ENCODE results near the gene MYH14. TPM values are rescaled to one million over a fixed set of nuclear protein-coding genes. Genes with fewer than 3 reads are reported as not detected.

Gene MYH14
- total RNA-seq, 1 donor from 2014 or later: 93.9 TPM

DNA sequence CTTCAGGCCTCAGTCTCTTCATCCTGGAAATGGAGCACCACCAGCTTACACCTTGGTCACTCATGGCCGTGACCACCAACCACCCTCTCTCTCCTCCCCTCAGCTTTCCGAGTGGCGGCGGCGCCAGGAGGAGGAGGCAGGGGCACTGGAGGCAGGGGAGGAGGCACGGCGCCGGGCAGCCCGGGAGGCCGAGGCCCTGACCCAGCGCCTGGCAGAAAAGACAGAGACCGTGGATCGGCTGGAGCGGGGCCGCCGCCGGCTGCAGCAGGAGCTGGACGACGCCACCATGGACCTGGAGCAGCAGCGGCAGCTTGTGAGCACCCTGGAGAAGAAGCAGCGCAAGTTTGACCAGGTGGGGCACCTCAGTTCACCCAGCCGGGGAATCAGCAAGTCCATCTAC lies 78.1 kb downstream of the MYH14 start:
- peaks cover 5% of the 10 kb centered on the region for H3K9me3 Mint-ChIP-seq
- H3K4me1 Mint-ChIP-seq (ENCODE audit: unreplicated experiment): no peaks in the 10 kb centered on the region
- H3K36me3 Mint-ChIP-seq: peaks cover 29% of the 10 kb centered on the region
- no peak overlapping the region for H3K27ac Mint-ChIP-seq
- H3K27me3 Mint-ChIP-seq: no peaks in the 10 kb centered on the region
- TF ChIP-seq CTCF (conservative IDR thresholded peaks at IDR 0.05): no peak
- DNase-seq (ENCODE audit: extremely low spot score, unreplicated experiment): no peak
- H3K4me3 Mint-ChIP-seq: no peak overlapping the region

- Mint-ChIP-seq H3K27ac (no peak overlapping the region), H3K4me3 (no peak overlapping the region), H3K9me3 (peaks cover 5% of the 10 kb centered on the region), H3K4me1 (ENCODE audit: unreplicated experiment) (no peaks in the 10 kb centered on the region), H3K36me3 (peaks cover 31% of the 10 kb centered on the region), H3K27me3 (no peaks in the 10 kb centered on the region)
- DNase-seq (ENCODE audit: extremely low spot score, unreplicated experiment): no peak
- no peak for TF ChIP-seq CTCF (conservative IDR thresholded peaks at IDR 0.05)
These were observed 82.4 kb downstream of the MYH14 start for GRCh38 chr19:50285833-50286232.

DNA sequence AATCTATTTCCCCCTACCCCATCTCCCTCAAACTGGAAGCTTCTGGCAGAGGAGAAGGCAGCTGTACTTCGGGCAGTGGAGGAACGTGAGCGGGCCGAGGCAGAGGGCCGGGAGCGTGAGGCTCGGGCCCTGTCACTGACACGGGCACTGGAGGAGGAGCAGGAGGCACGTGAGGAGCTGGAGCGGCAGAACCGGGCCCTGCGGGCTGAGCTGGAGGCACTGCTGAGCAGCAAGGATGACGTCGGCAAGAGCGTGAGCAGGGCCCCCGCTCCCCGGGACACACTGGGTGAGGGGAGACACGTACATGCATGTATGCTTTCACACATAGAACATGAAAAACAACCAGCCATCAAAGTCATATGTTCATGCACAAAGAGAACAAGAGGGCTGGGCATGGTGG lies 83.0 kb downstream of the MYH14 start:
- no peak overlapping the region for H3K4me3 Mint-ChIP-seq
- peaks cover 27% of the 10 kb centered on the region for H3K36me3 Mint-ChIP-seq
- H3K4me1 Mint-ChIP-seq (ENCODE audit: unreplicated experiment): no peaks in the 10 kb centered on the region
- no peak for DNase-seq (ENCODE audit: extremely low spot score, unreplicated experiment)
- H3K27me3 Mint-ChIP-seq: no peaks in the 10 kb centered on the region
- no peak for TF ChIP-seq CTCF (conservative IDR thresholded peaks at IDR 0.05)
- H3K27ac Mint-ChIP-seq: no peak overlapping the region
- peaks cover 5% of the 10 kb centered on the region for H3K9me3 Mint-ChIP-seq

GRCh38 chr19:50287331-50287730 lies 83.9 kb downstream of the MYH14 start:
- no peak for TF ChIP-seq CTCF (conservative IDR thresholded peaks at IDR 0.05)
- no peaks in the 10 kb centered on the region for H3K4me1 Mint-ChIP-seq (ENCODE audit: unreplicated experiment)
- H3K9me3 Mint-ChIP-seq: peaks cover 5% of the 10 kb centered on the region
- H3K36me3 Mint-ChIP-seq: peaks cover 27% of the 10 kb centered on the region
- no peaks in the 10 kb centered on the region for H3K27me3 Mint-ChIP-seq
- no peak for DNase-seq (ENCODE audit: extremely low spot score, unreplicated experiment)
- H3K27ac Mint-ChIP-seq: no peak overlapping the region
- H3K4me3 Mint-ChIP-seq: no peak overlapping the region

GRCh38 chr19:50288954-50289353 lies 85.5 kb downstream of the MYH14 start:
- Mint-ChIP-seq H3K4me1 (ENCODE audit: unreplicated experiment) (no peaks in the 10 kb centered on the region), H3K36me3 (peaks cover 24% of the 10 kb centered on the region), H3K27ac (no peak overlapping the region), H3K4me3 (no peak overlapping the region), H3K27me3 (no peaks in the 10 kb centered on the region), H3K9me3 (peaks cover 5% of the 10 kb centered on the region)
- TF ChIP-seq CTCF (conservative IDR thresholded peaks at IDR 0.05): no peak
- no peak for DNase-seq (ENCODE audit: extremely low spot score, unreplicated experiment)

DNA sequence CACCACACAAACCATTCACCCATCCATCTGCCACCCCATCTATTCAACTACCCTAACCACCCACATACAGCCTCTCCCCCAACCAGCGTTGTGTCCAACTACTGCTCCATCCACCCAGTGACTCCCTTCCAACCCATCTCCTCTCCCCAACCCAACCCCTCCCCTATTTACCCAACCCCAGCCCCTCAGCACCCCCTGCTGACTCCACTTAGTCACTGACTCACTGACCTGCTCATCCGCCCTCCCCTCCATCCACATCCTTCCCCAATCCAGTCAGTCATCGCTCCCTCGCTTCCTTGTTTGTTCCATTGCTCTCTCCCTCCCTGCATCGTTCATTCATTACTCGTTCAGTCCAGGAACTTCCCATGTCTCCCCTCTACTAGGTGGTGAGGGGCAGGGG lies 86.6 kb downstream of the MYH14 start:
- peaks cover 25% of the 10 kb centered on the region for H3K36me3 Mint-ChIP-seq
- no peak for TF ChIP-seq CTCF (conservative IDR thresholded peaks at IDR 0.05)
- no peak for DNase-seq (ENCODE audit: extremely low spot score, unreplicated experiment)
- peaks cover 5% of the 10 kb centered on the region for H3K9me3 Mint-ChIP-seq
- no peaks in the 10 kb centered on the region for H3K4me1 Mint-ChIP-seq (ENCODE audit: unreplicated experiment)
- no peak overlapping the region for H3K4me3 Mint-ChIP-seq
- H3K27me3 Mint-ChIP-seq: no peaks in the 10 kb centered on the region
- no peak overlapping the region for H3K27ac Mint-ChIP-seq
